Stimulated activated CD8-positive, alpha-beta memory T cell treated with anti-CD3 and anti-CD28 coated beads, Interleukin-15, amount 100 ng/mL, for 1 hour (primary cell): Measurements from ENCODE around the gene PDPN.
"Not testable (repeated sequence)": the region's sequence is repeated elsewhere in the genome, so short reads cannot be mapped to it uniquely, and the experiment has no call there.

Experiments used
- DNase-seq: peaks from one replicate; pipeline ENCODE4 v3.0.0-alpha.2; 2020; ENCODE audit warnings: low read depth

PDPN gene, protein sequence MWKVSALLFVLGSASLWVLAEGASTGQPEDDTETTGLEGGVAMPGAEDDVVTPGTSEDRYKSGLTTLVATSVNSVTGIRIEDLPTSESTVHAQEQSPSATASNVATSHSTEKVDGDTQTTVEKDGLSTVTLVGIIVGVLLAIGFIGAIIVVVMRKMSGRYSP

DNA sequence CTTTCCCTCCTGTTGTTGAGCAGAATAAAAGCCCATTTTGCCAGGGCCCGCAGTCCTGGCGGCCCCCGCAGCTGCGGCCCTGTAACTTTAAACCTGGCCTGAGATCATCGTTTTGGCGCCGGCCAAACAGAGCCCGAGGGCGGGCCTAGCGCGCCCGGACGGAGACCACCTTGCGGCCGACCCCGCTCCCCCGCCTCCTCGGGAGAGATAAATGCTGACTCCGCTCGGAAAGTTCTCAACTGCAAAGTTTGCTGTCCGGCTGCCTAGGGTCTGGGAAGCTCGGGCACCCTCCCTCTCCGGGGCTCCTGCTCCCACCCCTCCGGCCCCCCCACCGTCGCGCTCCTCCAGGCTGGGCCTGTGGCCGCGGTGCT is at the start of gene PDPN:
Gene PDPN, plus strand, starts transcription at position 238 of the 371 bp plus-strand sequence. CDS start 202 bp downstream, outside the sequence.
- no peak for DNase-seq

DNA sequence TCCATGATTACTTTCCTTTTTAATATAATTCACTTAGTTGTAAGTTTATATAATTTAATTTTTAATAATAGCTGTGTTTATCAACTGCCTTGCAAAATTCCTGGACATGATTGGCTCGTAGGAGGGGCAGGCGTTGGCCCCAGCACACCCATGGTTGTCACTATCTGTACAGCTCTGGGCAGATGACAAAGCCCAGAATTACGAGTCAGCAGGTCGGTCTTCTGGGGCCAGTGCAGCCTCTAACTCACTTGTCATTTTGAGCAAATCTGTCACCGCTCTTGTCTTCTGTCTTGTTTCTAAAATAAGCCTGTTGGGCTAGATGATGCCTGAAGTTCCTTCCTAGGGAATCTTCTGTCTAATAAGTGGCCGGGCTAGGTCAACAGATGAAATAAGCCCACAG is 48.4 kb upstream of the PDPN start:
- no peak for DNase-seq

DNA sequence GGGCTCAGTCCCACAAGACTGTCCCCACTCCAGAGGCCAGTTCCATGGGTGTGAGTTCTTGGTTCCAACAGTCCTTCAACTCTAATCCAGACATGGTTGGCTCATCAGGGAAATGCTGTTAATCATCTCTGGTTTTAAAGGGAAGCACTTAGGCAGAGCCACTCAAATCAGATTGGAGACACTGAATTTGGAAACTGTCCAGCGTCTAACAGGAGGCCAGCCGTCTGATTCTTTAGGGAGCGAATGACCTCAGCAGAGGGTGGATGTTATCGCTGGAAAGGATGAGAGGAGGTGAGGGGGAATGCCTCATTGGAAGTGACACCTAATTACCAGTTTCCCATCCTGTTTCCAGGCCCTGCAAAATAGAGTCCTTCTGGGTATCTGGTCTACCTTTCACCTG is 47.1 kb upstream of the PDPN start:
- no peak for DNase-seq

DNA sequence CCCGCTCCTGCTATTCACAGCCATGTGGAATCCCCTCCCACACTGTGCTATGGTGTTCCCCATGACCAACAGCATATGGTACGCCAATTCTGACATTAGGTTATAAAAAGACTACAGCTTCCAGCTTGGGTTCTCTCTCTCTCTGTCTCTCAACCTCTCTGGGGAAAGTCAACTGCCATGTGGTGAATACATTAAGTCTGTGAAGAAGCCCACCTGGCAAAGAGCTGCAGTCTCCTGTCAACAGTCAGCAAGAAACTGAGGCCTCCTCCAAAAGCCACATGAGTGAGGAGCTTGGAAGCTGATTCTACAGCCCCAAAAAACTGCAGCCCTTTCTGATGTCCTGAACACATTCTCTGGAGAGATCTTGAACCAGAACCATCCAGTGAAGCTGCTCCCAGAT is 44.8 kb upstream of the PDPN start:
- no peak for DNase-seq

DNA sequence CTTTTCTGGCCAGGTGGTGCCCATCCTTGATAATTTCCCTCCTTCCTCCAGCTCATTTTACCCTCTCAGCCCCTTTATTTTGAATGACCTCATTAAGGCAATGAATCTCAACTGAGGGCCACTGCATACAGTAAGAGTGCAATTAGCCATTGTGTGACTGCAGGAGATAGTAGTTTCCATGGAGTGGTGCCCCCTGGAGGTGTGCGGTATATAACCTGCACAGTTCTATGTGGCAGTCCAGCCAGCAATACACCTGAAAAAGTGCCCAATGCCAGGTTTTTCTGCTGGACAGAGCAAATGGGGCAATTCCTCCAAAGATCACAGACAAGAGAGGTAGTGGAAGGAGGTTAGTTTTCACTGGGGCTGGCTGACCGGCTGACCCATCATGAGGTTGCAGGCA is 43.9 kb upstream of the PDPN start:
- no peak for DNase-seq

DNA sequence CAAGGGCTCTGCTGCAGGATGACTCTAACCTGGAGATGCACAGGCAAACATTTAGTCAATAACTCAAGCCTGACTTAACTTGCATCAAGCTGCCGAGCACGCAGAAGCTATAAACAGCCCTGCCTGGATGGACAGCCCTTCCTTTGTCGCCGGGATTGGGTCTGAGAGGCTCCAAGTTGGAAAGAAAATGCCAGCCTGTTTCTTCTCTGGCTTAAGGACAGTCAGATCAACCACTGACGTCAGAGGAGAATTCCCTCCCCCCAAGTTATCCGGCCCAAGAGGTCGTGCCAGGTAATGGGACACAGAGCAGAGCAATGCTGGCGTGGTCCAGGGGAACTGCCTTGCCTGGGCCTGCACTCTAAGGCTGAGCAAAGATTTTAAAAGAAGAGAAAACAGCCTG is 42.8 kb upstream of the PDPN start:
- no peak for DNase-seq

DNA sequence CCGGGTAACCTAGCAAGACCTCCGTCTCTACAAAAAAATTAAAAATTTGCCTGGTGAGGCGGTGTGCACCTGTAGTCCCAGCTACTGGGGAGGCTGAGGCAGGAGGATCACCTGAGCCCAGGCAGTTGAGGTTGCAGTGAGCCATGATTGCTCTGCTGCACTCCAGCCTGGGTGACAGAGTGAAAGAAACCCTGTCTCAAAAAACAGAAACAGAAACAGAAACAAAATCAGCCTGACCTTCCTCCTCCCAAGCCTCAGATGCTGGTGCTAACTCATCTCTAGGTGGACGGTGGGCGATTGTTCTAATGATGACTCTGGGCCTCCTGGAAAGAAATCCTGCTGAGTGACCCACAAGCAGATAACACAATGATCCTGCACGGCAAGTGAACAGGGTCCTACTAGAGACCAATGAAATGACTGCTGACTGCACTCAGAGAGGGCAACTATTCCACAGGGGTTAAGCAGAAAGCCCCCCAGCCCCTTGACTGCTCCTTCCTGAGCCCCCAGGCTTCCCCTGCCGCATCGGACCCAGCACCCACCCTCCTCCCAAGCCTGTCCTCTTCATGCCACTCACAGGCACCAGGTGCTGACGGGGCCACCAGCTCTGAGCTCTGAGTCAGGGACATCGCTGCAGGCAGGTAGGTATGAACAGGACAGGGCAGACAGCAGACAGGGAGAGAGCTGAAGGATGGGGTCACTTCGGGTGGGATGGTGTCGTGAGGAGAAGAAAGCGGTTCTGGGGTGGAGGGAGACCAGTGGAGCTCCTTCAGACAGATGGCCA is 42.0 kb upstream of the PDPN start:
- DNase-seq: no peak

DNA sequence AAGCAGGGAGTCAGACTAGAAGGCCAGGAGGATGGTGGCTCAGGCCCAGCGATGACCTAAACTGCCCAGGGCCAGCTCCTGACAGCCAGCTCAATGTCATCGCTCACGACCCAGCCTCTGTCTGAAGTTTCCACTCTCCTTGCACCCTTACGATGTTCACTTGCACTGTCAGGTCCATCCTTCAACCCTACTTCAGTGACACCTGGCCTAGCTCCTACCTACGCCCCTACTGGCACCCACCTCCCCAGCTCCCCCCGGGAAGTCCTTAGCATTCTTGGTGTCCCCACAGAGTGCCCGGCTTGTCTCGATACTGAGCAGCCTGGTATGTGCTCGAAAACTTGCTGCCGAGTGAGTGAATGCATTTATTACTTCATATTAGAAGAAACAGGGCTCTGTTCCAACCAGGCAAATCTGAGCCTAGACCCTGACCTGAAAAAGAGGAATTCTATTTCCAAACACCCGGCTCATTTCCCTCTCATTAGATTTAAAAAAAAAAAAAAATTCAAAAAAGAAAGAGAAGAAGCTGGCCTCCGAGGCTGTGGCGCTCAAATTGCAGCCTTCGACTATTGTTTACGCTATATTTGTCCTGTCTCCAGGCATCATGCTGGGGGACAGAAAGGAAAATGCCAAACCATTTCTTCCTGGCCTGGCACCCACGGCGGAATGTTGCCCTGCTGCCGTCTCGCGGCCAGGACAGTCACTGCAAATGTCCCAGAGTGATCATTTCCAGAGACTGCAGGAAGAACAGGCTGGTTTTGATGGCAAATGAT is 40.0 kb upstream of the PDPN start:
- DNase-seq: no peak

DNA sequence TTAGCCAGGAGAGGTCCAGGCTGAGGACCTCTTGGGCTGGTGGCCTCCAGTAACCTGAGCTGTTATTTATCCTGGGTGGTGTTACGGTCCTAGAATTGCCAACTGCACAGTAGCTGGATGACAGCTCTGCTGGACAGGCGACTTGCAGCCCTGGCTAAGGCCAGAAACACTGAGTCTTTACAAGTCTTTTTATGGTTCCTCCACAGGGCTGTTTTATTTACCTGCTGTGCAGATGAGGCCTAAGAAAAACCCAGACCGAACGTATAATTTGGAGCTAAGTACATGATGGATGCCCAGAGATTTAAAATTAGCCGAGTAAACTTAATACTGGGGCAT is 39.4 kb upstream of the PDPN start:
- no peak for DNase-seq

DNA sequence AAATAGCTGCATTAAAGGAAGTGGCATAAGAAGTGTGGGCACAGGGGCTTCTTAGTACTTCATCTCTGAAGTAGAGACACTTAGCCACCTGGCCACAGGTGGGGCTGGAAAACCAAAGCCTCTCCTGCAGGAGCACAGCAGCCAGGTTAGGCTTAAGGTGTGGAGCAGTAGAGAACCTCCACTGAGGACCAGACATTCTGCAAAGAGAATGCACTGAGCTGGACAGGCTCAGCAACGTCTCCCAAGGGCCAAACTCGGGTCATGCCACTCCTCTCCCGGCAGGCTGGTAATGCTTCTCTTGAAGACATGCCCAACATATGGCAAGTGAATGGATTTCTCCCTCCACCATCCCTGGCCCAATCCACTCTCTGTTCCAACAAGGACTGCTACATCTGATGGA is 36.8 kb upstream of the PDPN start:
- DNase-seq: no peak

DNA sequence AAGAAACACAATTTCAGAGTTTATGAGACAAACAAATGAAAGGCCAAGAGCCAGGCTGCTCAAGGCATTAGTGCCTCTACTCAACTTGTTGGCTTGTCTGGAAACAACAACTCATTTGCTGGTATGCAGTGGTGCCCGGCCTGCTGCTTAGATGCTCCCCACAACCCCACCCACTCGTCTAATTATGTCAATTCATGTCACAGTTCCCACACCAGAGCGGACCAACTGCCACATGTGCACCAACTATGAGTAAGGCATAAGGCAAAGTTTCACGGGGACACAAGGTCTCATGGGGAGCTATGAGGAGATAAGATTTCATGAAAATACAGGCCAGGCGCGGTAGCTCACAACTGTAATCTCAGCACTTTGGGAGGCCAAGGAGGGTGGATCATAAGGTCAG is 35.4 kb upstream of the PDPN start:
- DNase-seq: no peak

DNA sequence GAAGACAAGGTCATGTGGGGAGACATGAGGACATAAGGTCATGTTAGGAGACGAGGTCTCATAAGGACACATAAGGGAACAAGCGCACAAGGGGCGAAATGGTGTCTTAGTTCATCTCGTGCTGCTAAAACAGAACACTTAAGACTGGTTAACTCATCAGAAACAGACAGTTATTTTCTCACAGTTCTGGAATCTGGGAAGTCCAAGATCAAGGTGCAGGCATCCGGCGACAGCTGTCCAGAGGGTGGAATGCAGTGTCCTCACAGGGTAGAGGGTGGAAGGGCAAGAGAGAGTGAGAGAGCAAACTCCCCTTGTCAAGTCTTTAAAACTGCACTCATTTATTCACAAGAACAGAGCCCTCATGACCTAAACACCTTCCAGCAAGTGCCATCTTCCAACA is 34.6 kb upstream of the PDPN start:
- DNase-seq: no peak

DNA sequence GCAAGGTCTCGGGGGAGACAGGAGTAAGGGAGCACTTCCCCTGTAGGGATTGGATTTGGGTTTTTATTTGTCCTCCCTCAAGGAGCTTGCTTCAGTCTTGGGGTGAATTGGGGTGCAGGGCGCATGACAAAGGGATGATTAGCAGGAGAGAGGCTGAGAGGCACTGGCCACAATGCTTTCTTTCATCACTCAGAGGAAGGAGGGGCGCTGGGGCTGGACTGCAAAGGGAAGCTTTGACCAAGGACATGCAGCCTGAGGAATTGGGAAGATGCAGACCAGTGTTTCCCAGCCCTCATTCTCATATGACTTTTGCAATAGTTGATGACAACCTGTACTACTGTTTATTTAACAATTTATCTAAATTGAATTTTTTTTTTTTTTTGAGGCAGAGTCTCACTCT is 34.1 kb upstream of the PDPN start:
- no peak for DNase-seq

DNA sequence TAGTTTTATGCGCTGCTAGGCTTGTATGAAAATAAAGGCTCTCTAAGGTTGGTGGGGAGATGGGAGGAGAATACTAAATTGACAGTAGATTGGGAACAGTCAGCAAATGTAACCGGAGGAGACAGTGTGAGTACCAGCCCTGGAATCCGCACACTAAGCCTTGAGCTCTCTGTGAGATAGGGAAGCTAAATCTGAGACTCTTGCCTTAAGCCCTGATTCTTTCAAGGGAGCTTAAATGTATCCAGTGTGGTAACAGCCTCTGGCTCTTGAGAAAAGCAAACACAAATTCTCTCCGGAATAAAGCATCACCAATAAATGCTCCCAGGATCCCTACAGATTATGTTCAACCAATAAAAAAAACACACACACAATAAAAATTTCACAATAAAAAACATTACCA is 33.0 kb upstream of the PDPN start:
- no peak for DNase-seq

DNA sequence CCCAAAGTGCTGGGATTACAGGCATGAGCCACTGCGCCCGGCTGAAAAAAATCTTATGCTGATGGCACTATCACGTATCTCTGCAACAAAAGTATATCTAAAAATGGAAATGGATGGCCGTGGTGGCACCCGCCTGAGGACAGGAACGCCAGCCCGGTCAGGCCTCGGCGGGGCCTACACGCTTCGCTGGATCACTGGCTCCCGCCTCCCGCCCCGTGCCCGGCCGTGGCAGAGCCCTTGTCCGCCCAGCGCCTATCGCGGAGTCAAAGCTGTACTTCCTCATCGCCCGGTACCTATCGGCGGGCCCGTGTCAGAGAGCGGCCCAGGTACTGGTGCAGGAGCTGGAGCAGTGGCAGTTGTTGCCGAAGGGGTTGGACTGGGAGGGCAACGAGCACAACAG is 28.8 kb upstream of the PDPN start:
- DNase-seq: no peak

DNA sequence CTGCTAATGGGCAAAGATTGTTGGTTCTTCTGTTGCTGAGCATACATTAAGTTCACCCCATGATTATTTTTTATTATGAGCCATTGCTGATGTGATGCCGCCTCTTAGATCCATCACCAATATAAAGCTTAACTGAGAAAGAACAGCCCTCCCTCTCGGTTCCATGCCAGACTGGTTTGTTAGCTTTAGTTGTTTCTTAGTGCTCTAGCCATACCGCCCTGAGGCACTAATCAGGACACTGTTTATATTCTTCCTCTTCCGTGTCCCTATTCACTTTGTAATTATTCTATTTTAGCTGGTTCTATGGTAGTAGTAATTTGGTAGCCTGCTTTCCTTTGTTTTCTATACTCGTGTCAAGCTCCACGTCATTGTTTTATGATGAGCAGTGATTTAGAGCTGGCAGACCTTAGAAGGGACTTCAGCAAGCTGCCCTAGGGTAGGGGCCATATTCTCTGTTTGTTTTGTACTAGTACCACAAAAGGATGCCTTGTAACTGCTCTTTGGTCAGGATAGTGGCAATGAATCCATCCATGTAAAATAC is 27.3 kb upstream of the PDPN start:
- DNase-seq: no peak

DNA sequence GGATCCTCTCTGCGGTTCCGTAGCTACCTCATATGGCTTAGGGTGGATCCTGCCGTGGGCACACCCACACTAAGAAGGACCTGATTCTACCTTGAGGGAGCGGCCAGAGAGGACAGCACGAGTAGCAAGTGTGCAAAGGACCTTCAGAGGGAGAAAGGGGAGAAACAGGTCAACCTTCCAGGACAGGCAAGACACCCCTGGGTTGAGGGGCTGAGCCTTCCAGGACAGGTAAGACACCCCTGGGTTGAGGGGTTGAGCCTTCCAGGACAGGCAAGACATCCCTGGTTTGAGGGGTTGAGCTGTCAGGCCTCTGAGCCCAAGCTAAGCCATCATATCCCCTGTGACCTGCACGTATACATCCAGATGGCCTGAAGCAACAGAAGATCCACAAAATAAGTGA is 23.1 kb upstream of the PDPN start:
- DNase-seq: no peak

DNA sequence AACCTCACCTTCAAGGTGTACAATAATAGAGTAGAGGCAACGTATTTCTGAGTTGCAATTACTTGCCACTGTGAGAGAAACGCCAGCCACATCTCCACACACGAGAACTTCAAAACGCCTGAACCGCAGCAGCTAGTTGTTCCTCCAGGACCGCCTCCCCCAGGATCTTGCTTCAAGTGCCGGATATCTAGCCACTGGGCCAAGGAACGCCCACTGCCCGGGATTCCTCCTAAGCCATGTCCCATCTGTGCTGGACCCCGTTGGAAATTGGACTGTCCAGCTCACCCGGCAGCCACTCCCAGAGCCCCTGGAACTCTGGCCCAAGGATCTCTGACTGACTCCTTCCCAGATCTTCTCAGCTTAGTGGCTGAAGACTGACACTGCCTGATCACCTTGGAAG is 20.7 kb upstream of the PDPN start:
- DNase-seq: not testable (repeated sequence)

DNA sequence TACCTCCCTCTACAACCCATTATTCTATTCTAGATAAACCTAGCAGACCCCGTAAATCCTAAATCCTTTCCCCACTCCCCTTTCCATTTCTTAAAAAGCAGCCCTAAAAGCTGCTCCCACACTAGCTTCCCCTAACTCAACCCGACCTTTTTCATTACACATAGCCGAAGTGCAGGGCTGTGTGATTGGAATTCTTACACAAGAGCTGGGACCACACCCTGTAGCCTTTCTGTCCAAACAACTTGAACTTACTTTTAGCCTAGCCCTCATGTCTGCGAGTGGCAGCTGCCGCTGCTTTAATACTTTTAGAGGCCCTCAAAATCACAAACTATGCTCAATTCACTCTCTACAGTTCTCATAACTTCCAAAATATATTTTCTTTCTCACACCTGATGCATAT is 19.6 kb upstream of the PDPN start:
- DNase-seq: no peak

DNA sequence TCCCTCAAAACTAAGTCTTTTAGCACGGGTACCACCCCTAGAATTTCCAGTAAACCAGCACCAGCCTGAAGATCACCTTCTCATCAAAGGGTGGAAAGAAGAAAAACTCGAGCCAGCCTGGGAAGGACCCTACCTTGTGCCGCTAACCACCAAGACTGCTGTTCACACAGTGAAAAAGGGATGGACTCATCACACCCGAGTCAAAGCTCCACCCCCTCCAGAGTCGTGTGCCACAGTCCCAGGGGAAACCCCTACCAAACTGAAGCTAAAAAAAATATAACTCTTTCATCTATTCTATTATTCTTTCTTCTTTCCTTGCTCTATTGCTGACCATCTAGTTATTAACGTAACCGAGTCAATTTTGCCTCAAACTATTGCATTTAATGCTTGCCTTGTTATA is 13.2 kb upstream of the PDPN start:
- not testable (repeated sequence) for DNase-seq

DNA sequence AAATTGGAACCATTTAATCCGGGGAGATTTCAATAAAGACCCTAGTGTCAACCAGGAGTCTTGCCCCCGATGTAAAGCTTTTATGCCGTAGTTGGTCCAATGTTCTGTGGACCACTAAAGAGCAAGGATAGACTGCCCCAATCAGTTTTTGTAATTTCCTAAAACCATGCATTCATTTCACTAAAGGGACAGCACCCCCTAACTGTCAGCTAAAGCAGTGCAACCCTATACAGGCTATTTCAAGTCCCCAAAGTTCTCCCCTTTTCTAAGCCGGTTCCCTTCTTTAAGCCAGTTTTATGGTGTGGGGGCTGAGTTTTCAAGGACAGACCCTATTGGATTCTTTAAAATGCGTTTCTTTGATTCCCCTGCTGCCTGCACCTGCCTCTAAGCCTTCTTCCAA is 12.7 kb upstream of the PDPN start:
- no peak for DNase-seq

DNA sequence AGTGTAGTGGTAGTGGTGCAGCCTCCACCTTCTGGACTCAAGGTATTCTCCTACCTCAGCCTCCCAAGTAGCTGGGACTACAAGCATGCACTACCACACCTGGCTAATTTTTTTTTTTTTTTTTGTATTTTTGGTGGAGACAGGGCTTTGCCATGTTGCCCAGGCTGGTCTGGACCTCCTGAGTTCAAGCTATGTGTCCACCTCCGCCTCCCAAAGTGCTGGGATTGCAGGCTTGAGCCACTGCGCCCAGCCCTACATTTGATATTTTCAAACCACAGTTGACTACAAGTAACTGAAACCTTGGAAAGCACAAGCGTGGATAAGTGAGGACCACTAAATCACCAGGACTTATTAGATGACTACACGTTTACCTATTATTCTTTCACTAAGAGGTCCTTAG is 10.0 kb upstream of the PDPN start:
- DNase-seq: no peak

DNA sequence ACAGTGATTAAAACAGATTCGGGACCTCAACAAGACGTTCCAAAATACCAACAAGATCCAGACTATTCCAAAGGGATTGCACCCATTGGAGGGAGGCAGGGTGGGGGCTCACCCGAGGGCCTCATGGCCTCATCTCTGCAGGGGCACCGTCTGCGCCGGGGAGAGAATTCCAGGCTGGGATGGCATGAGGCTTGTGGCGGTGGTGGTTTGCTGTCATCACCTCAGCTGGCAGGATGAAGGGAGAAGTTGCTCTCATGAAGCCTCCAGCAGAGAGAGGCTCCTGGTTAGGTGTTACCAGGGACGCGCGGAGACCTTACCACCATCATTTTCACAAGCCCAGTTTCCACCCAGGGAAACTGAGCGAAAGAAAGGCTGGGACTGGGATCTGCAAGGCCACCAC is 6.7 kb upstream of the PDPN start:
- no peak for DNase-seq
